ENCODE results near the gene USO1. TPM values are rescaled to one million over a fixed set of nuclear protein-coding genes. Genes with fewer than 3 reads are reported as not detected.

The USO1 gene
- total RNA-seq, 4 donors from 2014 or later: 57.5 to 112 (median 80.1) TPM

DNA sequence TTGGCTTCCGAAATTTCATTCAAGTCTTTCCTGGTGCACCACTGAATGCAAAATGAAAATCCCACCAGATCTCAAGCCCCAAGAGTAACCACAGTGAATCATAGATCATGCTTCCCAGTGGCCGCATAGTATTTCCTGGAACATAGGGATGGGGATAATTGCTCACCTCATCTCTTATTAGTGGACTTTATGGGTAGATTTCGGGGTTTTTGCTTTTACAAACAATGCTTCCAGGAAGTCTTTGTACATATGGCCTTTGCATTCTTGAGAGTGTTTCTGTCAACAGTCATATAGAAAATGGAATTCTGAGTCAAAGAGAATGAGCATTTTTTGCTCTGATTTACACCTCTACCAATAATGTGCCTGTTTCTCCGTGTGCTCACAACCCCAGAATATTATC, 124.5 kb downstream of the USO1 start:
- TF ChIP-seq, protein P1, sequence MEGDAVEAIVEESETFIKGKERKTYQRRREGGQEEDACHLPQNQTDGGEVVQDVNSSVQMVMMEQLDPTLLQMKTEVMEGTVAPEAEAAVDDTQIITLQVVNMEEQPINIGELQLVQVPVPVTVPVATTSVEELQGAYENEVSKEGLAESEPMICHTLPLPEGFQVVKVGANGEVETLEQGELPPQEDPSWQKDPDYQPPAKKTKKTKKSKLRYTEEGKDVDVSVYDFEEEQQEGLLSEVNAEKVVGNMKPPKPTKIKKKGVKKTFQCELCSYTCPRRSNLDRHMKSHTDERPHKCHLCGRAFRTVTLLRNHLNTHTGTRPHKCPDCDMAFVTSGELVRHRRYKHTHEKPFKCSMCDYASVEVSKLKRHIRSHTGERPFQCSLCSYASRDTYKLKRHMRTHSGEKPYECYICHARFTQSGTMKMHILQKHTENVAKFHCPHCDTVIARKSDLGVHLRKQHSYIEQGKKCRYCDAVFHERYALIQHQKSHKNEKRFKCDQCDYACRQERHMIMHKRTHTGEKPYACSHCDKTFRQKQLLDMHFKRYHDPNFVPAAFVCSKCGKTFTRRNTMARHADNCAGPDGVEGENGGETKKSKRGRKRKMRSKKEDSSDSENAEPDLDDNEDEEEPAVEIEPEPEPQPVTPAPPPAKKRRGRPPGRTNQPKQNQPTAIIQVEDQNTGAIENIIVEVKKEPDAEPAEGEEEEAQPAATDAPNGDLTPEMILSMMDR (IDR thresholded peaks at IDR 0.05; ENCODE audit: low read depth): no peak

GRCh38 chr4:75849461-75849860, 125.1 kb downstream of the USO1 start:
- TF ChIP-seq, protein P1 (IDR thresholded peaks at IDR 0.05; ENCODE audit: low read depth): no peak

GRCh38 chr4:75858721-75859120, 134.3 kb downstream of the USO1 start:
- TF ChIP-seq, protein P1 (IDR thresholded peaks at IDR 0.05; ENCODE audit: low read depth): no peak

DNA sequence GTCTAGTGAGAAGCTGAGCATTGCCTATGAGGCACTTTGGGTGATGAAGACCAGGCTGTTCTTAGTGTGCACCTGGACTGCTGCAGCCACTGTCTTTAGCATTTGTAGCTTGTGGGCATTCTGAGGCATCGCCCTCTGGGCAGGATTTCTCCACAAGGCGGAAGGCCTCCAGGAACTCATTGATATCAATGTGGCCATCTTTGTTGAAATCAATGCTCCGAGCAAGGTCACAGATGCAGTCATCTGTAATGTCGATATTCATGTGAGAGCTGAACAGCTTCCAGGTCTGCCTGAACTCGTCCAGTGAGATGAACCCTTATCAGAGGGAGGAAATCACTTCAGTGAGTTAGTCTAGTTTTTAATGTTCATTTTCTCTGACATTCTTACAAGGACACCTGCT, 136.2 kb downstream of the USO1 start:
- TF ChIP-seq, protein P1 (IDR thresholded peaks at IDR 0.05; ENCODE audit: low read depth): no peak

Small RNA genes lying within 50 kb of the gene (small RNA-seq; reads per million reads assigned to genes)
- not detected for gene RNU2-16P

Other genes with a start within 250 kb of the USO1 start
- 10 to 100 TPM; 16.5 to 32.4 (median 20.9) TPM for gene RCHY1, start 210.2 kb upstream of the USO1 start, total RNA-seq
- 10 to 100 TPM; 25.3 to 33.3 (median 29.1) TPM for gene THAP6, start 210.1 kb upstream of the USO1 start, total RNA-seq
- not detected for gene ODAPH, start 168.5 kb upstream of the USO1 start, total RNA-seq
- gene CDKL2, start 94.0 kb upstream of the USO1 start, total RNA-seq: not detected
- 10 to 100 TPM; 52.9 to 88.4 (median 68.8) TPM for gene G3BP2, start 51.2 kb upstream of the USO1 start, total RNA-seq
- under 1 TPM in 1 of 4 donors, not detected in 3; 0.17 TPM for gene PPEF2, start 177.9 kb downstream of the USO1 start, total RNA-seq
- gene NAAA, start 216.4 kb downstream of the USO1 start, total RNA-seq: 100 to 1,000 TPM in 1 of 4 donors, 10 to 100 TPM in 3; 61.7 to 148 (median 80.4) TPM

All from subcutaneous adipose tissue (tissue), 4 donors.